Activated gamma-delta T cell (primary cell): Measurements from ENCODE around the gene NFX1.

Source experiments
- DNase-seq: peaks from one replicate; lab custom pipeline; 2025; lab: John Stamatoyannopoulos, UW
- total RNA-seq, 2 donors: gene quantifications; one replicate each; lab custom pipeline; 2026; lab: John Stamatoyannopoulos, UW

Gene NFX1
- total RNA-seq: 84.4 to 92.5 reads per million in 2 donors

DNA sequence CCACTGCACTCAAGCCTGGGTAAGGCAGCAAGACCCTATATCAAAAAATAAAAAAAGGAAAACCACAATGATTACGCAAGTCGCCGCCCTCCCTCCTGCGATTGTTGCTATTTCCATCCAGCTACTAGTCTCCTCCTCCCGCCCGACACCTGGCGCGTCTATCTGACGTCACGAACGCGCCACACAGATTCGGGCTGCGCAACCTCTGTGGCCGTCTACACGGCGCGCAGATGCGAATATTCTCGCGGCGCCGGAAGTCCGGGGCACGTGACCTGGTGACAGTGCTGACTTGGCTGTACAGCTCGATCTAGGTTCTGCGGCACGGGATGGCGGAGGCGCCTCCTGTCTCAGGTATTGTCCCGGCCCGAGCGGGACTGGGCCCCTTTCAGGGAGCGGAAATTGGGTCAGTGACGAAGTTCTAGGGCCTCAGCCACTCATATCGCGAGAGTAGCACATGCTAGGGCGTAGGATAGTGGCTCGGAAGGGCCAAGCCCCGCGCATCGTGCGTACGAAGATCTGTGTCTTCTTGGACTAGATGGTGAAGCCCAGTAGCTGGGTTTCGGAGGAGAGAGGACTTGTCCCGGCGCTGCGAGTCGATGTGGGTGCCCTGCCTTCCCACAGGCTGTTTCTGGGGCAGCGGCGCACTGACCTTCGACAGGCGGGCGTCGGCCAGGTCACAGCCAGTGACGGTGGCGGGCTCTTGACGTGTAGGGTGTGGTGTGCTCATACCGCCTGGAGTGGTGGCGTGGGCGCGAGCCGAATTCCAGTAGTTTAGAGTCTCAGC lies at the start of gene NFX1:
TSS of gene NFX1 (plus strand) at position 270 of the 784 bp plus-strand sequence. CDS start at position 327, 57 bp downstream.
- DNase-seq: peak; percentile 98

DNA sequence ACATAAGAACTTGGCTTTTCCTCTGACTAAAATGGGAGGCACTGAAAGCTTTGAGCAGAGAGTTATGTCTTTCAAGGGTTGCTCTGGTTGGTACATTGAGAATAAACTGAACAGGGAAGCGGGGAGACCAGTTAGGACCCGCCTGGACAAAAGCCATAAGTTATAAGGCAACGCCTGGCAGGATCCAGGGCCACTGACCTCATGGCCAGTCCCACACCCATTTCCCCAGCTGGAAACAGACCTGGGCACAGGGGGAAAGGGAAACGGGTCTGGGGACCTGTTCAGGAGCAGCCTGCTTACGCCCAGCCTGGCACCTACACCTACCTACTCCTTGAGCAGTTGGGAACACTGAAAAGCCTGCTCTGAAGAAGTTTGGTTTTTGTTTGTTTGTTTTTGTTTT lies 49.0 kb upstream of the NFX1 start:
- no peak for DNase-seq

DNA sequence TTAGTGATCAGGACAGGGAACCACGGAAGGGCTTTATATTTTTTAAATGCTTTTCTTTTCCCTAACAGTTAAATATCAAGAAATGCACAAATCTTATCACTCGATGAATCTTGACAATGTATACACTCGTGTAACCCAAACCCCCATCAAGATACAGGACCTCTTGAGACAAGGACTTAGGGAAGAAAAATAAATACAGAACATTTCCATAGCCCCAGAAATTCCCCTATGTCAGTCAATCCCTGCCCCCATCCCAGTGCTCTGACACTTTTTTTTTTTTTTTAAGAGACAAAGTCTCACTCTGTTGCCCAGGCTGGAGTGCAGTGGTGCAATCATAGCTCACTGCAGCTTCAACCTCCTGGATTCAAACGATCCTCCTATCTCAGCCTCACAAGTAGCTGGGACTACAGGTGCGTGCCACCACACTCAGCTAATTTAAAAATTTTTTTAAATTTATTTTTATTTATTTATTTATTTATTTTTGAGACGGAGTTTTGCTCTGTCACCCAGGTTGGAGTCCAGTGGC lies 47.6 kb upstream of the NFX1 start:
- DNase-seq: no peak

DNA sequence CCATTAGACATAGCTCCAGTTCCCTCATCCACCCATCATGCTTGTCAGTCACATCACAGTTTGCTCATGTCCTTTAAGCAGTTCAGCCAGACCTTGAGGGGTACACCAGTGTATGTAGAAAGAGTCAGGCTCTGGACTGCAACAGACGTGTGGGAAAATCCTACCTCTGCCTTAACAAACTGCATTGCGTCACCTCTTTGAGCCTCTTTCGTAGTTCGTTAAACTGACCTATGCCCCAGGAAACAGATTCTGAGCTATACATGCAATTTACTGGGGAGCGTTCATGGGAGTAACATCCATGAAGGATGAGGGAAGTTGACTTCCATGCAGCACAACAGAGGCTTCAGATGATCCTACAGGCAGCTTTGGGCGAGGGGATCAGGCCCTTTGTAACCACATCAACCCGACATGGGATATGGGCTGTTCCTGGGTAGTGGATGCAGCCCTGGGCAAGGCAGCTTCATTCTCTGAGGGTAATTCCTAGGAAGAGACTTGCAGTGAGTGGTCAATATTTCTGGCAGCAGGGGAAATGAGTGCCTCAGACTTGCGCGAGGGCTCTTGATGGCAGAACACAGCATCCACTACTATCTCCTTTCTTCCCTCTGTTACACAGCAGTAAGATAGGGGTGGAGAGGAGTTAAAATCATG lies 46.1 kb upstream of the NFX1 start:
- DNase-seq: no peak

DNA sequence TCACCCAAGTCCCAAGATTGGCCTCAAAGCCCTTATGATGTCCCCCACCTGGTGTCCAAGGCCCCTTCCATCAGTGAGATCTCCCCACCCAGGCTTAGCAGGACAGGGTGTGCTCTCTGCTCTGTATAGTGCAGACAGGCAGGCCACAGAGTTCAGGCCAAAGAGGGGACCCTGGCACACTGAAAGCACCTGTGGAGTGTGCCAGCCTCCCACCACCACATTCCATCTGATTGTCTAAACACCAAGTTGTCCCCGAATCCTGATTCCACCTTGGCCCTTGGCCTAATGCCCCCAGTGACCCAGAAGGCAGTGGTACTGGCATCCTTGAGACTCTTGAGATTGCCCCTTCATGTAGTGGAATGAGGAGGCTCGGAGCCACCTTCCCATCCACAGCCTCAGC lies 45.0 kb upstream of the NFX1 start:
- DNase-seq: no peak

DNA sequence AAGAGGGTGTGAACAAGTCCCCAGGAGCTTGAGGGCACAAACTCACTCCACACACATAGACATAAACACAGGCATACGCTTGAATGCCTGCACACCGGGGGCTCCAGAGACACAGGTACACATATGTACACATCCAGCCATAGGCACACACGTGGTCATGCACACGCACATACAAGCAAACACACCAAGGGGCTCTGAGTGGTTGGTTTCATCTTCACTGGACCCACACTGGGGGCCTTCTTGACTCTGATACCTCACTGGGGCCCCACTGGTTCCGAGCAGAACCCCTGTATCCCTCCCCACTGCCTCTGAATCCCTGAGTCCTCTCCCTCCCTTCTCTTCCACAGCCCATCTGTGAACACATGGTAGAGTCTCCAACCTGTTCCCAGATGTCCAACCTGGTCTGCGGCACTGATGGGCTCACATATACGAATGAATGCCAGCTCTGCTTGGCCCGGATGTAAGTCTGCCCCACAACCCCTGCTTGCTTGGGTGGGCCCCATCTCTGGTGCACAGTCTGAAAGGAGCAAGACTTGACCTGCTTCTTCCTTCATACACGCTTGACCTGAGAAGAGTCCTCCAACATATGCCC lies 44.0 kb upstream of the NFX1 start:
- DNase-seq: no peak

DNA sequence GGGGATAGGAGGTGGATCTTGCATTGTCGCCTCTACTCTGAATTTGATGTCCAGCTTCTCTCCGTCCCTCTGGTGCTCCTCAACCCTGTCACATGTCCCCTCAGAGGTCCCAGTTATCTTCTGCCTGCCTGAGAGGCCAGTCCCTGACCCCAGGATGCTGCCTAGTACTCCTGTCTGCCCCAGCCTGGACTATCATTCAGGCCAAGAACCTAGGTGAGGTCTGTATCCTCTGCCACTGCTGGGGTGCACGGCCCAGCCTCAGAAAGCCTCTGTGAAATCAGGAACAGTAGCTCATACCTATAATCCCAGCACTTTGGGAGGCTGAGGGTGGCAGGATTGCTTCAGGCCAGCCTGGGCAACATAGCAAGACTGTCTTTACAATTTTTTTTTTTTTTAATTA lies 41.7 kb upstream of the NFX1 start:
- DNase-seq: no peak

DNA sequence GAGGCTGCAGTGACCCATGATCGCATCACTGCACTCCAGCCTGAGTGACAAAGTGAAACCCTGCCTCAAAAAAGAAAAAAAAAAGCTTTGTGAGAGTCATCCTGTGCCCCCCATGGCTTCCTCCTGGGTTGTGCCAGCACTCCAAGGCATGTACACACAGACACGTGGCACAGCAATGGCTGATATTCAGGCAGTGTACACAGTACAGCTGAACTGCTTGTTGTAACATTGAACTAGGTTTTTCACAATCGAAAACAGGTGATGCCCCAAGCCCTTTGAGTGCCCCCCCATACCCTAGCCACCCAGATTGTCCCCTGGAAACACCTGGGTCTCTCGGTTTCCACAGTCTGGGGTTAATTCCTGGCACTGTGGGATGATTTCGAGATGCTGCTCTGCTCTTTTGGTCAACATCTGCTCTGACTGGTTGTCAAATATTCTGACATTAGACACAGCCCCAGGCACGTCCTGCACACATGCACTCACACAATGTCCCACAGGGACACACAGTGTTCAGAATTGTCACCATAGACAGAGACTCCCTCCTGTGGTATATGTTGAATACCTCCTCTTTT lies 41.1 kb upstream of the NFX1 start:
- DNase-seq: no peak

DNA sequence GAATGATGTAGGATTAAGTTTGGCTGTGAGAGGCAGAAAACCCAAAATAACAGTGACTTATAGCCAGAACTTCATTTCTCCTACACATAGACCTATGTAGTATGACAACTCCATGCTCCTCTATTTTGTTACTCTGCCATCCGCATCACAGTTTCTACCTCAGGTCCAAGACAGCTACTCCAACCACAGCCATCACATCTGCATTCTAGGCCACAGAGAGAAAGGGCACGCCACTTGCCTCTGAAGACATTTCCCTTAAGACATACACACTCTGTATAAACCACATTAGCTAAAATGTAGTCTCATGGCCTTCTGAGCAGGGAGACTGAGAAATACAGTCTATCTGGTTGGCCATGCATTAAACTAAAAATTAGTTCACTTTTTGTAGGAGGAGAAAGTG lies 40.3 kb upstream of the NFX1 start:
- no peak for DNase-seq

DNA sequence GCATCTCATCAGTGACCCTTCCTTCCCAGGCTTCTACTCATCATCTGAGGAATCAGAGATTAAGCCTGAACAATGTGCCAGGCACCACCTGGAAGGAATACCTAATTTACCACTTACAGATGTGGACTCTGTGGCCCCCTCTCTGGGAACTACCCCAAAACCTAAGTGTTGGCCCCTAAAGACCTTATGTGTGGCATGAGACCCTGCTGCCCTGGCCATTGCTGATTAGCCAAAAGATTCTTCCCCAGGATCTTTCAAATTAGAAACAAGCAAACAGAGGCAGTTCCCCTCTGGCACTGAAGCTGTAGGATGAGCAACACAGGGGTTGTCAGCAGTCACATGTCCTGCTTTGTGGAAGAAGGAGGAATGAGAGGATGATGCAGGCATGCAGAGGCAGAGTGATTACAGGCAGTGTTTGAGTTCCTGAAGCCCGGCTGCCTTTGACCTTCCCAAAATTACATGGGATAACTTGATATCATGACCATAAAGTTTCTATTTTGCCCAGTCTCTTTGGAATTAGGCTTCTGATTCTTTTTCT lies 39.8 kb upstream of the NFX1 start:
- no peak for DNase-seq

DNA sequence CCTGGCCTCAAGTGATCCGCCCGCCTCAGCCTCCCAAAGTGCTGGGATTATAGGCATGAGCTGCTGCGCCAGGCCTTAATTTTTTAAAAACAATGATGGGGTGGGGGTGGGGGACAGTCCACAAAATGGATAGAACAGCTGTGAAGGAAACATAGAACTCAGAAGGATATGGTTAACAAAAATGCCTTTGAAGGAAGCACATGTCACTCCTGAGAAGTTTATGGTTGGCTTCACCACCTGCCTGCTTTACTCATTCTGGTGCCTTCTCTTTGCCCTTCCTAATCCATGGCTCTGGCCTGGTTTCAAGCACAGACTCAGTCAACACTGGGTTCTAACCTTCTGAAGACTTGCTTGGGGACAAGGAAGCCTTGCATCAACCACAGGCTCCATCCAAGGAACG lies 36.1 kb upstream of the NFX1 start:
- DNase-seq: no peak

DNA sequence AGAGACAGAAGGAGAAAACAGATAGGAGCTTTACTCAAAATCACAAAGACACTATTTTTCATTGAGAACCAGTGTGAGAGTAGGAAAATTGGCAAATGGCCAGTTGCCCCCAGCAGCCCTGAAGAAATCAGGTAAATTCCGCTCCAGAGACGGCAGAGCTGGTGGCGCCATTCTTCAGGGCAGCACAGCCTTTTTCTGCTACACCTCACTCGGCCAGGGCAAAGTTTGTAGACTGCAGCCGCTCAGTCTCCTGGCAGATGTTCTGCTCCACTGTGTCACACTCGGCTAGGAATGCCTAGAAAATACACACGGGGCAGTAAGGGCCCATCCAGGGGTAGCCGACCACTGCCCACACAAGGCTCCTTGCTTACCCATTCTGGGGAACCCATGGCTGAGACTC lies 35.3 kb upstream of the NFX1 start:
- DNase-seq: no peak

DNA sequence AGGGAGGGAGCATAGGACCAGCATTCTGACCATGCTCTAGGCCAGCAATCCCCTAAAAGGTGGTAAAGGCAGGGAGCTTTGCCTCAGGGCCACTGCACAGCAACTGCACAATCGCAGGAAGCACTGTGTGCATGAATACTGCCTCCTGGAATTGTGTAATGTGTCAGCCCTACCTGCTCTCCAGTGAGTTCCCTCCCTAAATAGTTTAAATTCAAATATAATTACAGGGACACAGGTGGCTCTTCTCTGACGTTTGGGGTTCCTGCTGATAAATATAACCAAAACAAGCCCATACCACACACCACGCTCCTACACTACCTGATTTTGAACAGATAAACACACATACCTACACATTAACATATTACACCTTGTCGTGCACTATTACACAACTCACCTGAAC lies 34.8 kb upstream of the NFX1 start:
- DNase-seq: no peak

DNA sequence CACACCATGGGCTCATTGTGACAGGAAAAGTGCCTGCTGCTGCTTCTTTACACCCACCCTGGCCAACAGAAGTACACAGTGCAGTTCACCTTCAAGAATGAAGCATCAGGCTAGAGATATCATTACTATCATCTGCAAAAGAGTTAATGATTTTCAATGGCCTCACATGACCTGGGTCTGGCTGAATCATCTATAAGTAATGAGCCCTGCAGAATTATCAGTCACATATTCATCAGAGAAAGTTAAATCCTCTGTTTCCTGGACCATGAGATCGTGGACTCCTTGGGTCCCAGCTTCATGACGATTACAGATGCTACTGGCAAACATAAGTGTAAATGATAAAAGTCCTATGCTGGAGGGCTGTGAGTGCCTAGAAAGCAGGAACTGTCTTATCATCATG lies 34.1 kb upstream of the NFX1 start:
- DNase-seq: no peak

DNA sequence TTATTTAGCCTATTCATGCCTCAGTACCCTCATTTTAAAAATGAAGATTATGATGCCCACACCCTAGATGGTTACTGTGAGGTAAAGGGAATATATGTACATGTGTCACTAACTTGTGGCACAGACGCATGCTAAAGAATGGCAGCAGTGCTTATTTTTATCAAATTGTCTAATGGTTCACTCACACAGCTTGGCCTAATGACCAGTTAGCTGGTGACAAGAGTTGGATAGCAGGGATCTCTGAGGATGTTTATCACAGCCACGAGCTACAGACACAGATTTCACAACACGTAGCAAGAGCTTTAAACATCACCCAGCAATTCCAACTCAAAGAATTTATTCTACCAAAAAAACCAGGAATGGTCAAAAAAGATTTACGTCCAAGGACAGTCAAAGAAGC lies 33.0 kb upstream of the NFX1 start:
- DNase-seq: no peak

DNA sequence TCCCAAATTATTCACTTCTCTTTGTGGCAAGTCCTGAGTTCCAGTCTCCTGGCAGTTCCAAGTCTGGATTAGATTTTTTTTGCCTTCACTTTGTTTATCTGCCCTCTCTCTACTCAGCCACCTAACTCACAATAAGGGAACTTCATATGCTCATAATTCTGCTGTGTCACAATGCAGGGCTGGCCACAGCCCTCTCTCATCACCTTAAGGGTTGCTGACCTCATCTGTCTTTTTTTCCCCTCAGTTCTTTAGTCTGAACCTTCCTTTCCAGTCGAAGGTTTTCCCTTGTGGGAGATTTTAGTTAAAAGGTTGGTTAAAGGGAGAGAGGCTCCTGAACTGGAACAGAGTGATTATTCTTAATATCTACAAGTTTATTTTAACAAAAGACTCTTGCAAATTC lies 29.9 kb upstream of the NFX1 start:
- DNase-seq: no peak

DNA sequence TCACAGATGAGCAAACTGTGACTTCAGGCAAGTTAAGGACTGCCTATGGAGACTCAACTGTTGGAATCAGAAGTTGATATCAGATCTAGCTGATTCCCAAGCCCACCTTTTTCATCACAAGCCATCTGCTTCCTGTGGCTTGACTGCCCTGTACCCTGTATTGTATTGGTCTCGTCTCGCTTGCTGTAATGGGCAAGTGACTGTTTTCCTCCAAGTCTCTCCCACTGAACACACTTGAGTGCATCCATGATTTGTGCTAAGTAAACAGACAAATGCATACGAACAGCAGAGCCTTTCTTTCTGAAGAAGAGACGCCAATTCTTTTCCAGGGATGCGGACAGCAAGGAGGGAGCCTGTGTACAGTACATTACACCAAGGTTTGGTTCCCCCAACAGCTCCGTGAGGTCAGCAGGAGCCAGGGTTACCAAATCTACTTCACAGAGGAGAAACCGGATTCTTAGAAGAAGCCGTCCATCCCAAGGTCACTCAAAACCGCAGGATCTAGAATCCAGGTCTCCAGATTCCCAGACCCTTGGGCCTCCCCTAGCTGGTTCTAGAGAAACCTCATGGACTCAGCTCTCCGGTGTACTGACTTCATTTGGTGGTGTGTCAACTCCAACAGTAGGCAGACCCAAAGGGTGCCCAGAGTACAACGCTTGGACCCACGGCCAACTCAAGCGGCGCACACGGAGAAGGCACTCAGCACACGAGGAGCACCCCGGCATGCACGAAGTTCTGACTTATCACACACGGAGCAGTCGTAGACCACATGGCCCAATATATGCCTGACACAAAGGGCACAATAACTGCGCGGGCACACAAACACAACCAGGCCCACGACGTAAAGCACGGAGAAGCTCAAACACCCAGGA lies 26.9 kb upstream of the NFX1 start:
- DNase-seq: no peak

DNA sequence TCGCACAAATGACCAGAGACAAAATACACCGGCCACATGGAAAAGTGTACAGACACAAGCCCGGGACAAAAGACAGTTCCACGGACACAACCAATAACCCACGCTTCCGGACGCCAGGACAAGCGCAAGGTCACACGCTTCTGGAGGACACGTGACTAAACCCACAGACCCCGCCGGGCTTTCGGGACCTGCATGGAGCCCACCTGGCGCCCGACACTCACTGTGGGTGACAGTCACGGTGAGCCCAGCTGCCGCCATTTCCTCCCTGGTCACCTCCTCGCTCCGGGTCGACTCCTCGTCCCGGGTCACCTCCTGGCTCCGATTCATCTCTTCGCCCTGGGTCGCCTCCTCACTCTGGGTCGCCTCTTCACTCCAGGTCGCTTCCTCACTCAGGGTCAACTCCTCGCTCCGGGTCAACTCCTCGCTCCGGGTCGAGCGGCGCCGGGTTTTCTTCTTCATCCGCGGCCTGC lies 26.3 kb upstream of the NFX1 start:
- peak; percentile 20 for DNase-seq

DNA sequence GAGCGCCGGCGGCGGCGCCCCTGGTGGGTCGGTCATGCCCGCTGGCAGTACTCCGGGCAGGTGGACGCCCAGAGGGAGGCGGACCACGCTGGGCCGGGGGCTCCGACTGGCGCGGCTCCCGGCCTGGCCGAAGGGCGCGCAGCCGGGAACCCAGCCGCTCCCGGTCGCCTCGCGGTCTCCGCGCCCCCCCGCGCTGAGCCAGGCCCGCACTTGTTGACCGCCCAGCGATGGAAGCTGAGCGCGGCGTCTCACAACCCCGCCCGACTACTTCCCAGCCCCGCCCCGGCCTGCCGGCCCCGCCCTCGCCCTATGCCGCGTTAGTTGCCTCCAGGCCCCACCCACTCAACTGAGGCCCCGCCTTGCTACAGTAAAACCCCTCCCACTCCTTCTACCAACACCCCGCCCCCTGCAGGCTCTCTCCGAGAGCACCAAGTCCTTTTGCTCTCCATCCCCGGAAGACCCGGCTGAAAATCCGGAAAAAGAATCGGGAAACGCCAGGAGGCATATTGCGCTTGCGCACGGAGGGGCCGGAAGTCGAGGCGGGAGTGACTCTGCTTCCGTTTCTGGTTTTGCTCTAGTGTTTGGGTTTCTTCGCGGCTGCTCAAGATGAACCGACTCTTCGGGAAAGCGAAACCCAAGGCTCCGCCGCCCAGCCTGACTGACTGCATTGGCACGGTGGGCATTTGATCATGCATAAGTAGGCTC lies 25.7 kb upstream of the NFX1 start, which contains the start of the genes BAG1 and CHMP5:
TSS of gene BAG1 (minus strand) at position 236 of the 705 bp plus-strand sequence.
TSS of gene CHMP5 (plus strand) at position 577 of the 705 bp plus-strand sequence. CDS start at position 607, 30 bp downstream.
- peak; percentile 90 for DNase-seq

DNA sequence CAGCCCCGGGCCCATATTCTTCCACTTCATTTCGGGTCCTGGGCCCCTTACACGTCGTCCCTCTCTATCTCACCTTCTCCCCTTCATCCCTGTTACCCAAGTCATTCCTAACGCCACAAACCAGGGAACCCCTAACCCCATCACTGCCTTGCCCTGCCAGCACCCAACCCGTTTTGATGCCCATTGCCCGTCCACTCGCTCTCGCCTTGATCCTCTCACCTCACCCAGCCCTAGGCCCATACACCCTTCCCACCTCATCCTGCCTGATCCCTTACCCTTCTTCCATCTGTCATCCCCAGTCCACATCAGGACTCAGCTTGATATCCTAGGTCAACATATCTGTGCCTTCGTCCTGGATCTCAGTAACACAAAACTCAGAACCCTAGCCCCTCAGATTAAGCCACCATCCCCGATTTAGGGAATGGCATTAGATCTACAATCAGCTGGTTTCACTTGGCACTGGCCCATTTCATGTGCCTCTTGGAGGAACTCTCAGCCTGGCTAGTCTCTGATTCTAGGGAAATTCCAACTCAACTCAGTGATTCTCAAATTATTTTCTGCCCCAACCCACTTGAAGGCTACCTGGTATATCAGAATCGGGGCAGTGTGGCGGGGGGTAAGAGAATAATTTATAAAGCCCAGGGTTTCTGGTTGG lies 25.0 kb upstream of the NFX1 start:
- no peak for DNase-seq
